Measurements from ENCODE around the gene ASB15. TPM values are rescaled to one million over a fixed set of nuclear protein-coding genes. Genes with fewer than 3 reads are reported as not detected.

Gene ASB15
- total and polyA plus RNA-seq, 2 of the 8 experiments (the other 6 are each of a cell fraction or from before 2014, with no cell fraction given): not detected

- DNase-seq (ENCODE audit: low read depth in 1 of 2, low spot score in 2 of 2) (no peak), FAIRE-seq (no peak)
- no peak overlapping the region for H3K4ac ChIP-seq (replicated peaks; ENCODE audit: insufficient read length, low read depth, low read length)
- H4K20me1 ChIP-seq (replicated peaks in 1 of 2; ENCODE audit: control insufficient read depth in 1 of 2, insufficient read depth in 2 of 2, low read length in 2 of 2): no peaks in the 10 kb centered on the region
- H3K18ac ChIP-seq (ENCODE audit: extremely low read depth, low read length): no peak overlapping the region
- H4K8ac ChIP-seq (ENCODE audit: extremely low read depth, insufficient read depth, low read length): no peak overlapping the region
- ChIA-PET CTCF (ENCODE audit: partially characterized antibody) (interaction anchor here (0.6 kb wide), 1 partner anchor 231 kb away, joined by 3 read pairs; no protein-coding TSS in a partner anchor), POLR2A (ENCODE audit: partially characterized antibody) (no interaction called here)
- no peak overlapping the region for H3K4me3 ChIP-seq (ENCODE audit: extremely low read depth in 1 of 4, insufficient read depth in 2 of 4, low read depth in 3 of 4, low read length in 4 of 4)
- H3K14ac ChIP-seq (ENCODE audit: insufficient read length): no peak overlapping the region
- no peak overlapping the region for H3K4me2 ChIP-seq (ENCODE audit: insufficient read depth in 1 of 2, low read depth in 2 of 2, low read length in 2 of 2)
- no peaks in the 10 kb centered on the region for H3K79me1 ChIP-seq (ENCODE audit: low read depth, low read length)
- 88% methylated on average over 2 of the region's 2 CpGs; no CpG with 5 or more reads in 1 of the 2 experiments for WGBS, 2 experiments (ENCODE audit: extremely low coverage in 1 of 2, insufficient coverage in 1 of 2, insufficient read length in 1 of 2, insufficient replicate concordance in 2 of 2, low coverage in 1 of 2, low lambda C conversion rate in 2 of 2, missing lambda C conversion rate in 1 of 2)
- H3K56ac ChIP-seq (replicated peaks; ENCODE audit: insufficient read length, low read depth, low read length): no peak overlapping the region
- no peak overlapping the region for H2BK5ac ChIP-seq (ENCODE audit: low read depth, low read length)
- no peak overlapping the region for H3K9ac ChIP-seq (replicated peaks in 1 of 4; ENCODE audit: extremely low read depth in 1 of 4, low read depth in 3 of 4, low read length in 3 of 4)
- no peak overlapping the region for H2BK12ac ChIP-seq (ENCODE audit: low read depth, low read length)
- no peak overlapping the region for H3K23ac ChIP-seq (ENCODE audit: insufficient read length)
- no peaks in the 10 kb centered on the region for H3K9me3 ChIP-seq (ENCODE audit: insufficient read depth in 2 of 2, low read depth in 1 of 2, low read length in 1 of 2)
- no peak overlapping the region for H3K27ac ChIP-seq (ENCODE audit: low read depth, low read length)
- no peak overlapping the region for H4K91ac ChIP-seq (replicated peaks; ENCODE audit: insufficient read length, low read length)
- H2BK120ac ChIP-seq (replicated peaks; ENCODE audit: low read depth, low read length): no peak overlapping the region
- no peaks in the 10 kb centered on the region for H3K36me3 ChIP-seq (ENCODE audit: control insufficient read depth in 2 of 4, insufficient read depth in 4 of 4, low read length in 3 of 4)
- no peak overlapping the region for H2AFZ ChIP-seq (ENCODE audit: low read length)
- H3K23me2 ChIP-seq (ENCODE audit: low read depth, low read length): 0 out of 2 replicates have a peak, but pooled peaks cover 1% of the 10 kb centered on the region
- H4K5ac ChIP-seq (ENCODE audit: insufficient read length, low read depth, low read length): no peak overlapping the region
- H2BK15ac ChIP-seq (ENCODE audit: low read length): no peak overlapping the region
- no peak overlapping the region for H2BK20ac ChIP-seq (ENCODE audit: low read length)
- H3K4me1 ChIP-seq (replicated peaks in 1 of 4; ENCODE audit: control insufficient read depth in 3 of 4, insufficient read depth in 4 of 4, low read length in 3 of 4): peaks cover 3 to 7% (median 6%) of the 10 kb centered on the region in 4 experiments; a peak in 6 of 7 replicates
- H2AK5ac ChIP-seq (ENCODE audit: low read depth, low read length): no peak overlapping the region
- H3K79me2 ChIP-seq (ENCODE audit: control insufficient read depth in 1 of 2, insufficient read depth in 2 of 2, low read length in 2 of 2): no peaks in the 10 kb centered on the region
- no peaks in the 10 kb centered on the region for H3K27me3 ChIP-seq (replicated peaks in 1 of 4; ENCODE audit: control insufficient read depth in 3 of 4, extremely low read depth in 1 of 4, insufficient read depth in 3 of 4, low read length in 3 of 4)
- TF ChIP-seq BRCA1 (IDR thresholded peaks at IDR 0.05; ENCODE audit: low read depth, low read length): no peak
- no peak for TF ChIP-seq KDM1A (IDR thresholded peaks at IDR 0.05; ENCODE audit: borderline replicate concordance, low read length)
- TF ChIP-seq EP300 (IDR thresholded peaks at IDR 0.05; ENCODE audit: borderline replicate concordance in 1 of 2, low read depth in 2 of 2, low read length in 2 of 2): no peak
- TF ChIP-seq SUZ12 (IDR thresholded peaks at IDR 0.05; ENCODE audit: low read length): no peak
- no peak for TF ChIP-seq KDM5A (IDR thresholded peaks at IDR 0.05; ENCODE audit: low read length)
- TF ChIP-seq USF2 (IDR thresholded peaks at IDR 0.05; ENCODE audit: low read length): no peak
- TF ChIP-seq RFX5 (IDR thresholded peaks at IDR 0.05; ENCODE audit: borderline replicate concordance, low read depth, low read length): no peak
- TF ChIP-seq NRF1 (IDR thresholded peaks at IDR 0.05; ENCODE audit: low read depth, low read length): no peak
- TF ChIP-seq CREB1 (IDR thresholded peaks at IDR 0.05): no peak
- TF ChIP-seq CTBP2 (IDR thresholded peaks at IDR 0.05; ENCODE audit: borderline replicate concordance, insufficient read depth, insufficient read length, low read length): no peak
- TF ChIP-seq TEAD4 (IDR thresholded peaks at IDR 0.05; ENCODE audit: low read depth, low read length): no peak
Observed at GRCh38 chr7:123639631-123640030, 38.0 kb downstream of the ASB15 start.
